K562 (cell line): Measurements from ENCODE around the gene ROPN1L. TPM values are rescaled to one million over a fixed set of nuclear protein-coding genes. Genes with fewer than 3 reads are reported as not detected.
A peak's percentile ranks its signal among the peaks of the same experiment; 100 is the strongest.

ENCODE experiments used
- ADNP ChIP-seq: fragments of 200-800 bp; sonication (Bioruptor generic); IDR thresholded peaks from 2 replicates; pipeline ENCODE4 v1.6.1; 2016; ENCODE audit warnings: missing genetic modification characterization, missing compliant biosample characterization
- ARID1B ChIP-seq: fragments of 450-650 bp; IDR thresholded peaks from 2 replicates; pipeline ENCODE4 v1.6.1; 2016; ENCODE audit warnings: antibody characterized with exemption, mild to moderate bottlenecking, inconsistent platforms
- CEBPG ChIP-seq, 3 experiments: fragments of 200-800 bp in 1 of 3; sonication (Bioruptor generic) in 1 of 3; sonication (generic) in 1 of 3; formaldehyde crosslinking in 1 of 3; IDR thresholded peaks in 2 of 3; conservative IDR thresholded peaks in 1 of 3; 2 replicates each; pipeline versions ENCODE4 v1.6.1 to v1.8.0; 2016 to 2022; ENCODE audit warnings: missing compliant biosample characterization in 2 of 3, missing genetic modification characterization in 2 of 3, mild to moderate bottlenecking in 1 of 3, missing genetic modification reagents in 1 of 3
- CHD2 ChIP-seq: IDR thresholded peaks from 2 replicates; pipeline ENCODE4 v1.6.1; 2011; ENCODE audit warnings: low read depth, low read length
- CSDE1 ChIP-seq, 2 experiments: fragments of 450-650 bp; IDR thresholded peaks; 2 replicates each; pipeline ENCODE4 v1.6.1; 2016; ENCODE audit warnings: mild to moderate bottlenecking in 1 of 2
- E2F3 ChIP-seq: fragments of 250-450 bp; sonication (Bioruptor Pico); IDR thresholded peaks from 2 replicates; pipeline ENCODE4 v1.4.0; 2020; ENCODE audit warnings: mild to moderate bottlenecking
- ELF1 ChIP-seq: fragments of 200-800 bp; sonication (Bioruptor generic); IDR thresholded peaks from 2 replicates; pipeline ENCODE4 v1.6.1; 2016; ENCODE audit warnings: missing genetic modification characterization, missing compliant biosample characterization
- GABPB2 ChIP-seq: fragments of 250-450 bp; sonication (Bioruptor Pico); conservative IDR thresholded peaks from 2 replicates; pipeline ENCODE4 v1.5.1; 2021; ENCODE audit warnings: mild to moderate bottlenecking
- GATAD2B ChIP-seq: fragments of 450-650 bp; IDR thresholded peaks from 2 replicates; pipeline ENCODE4 v1.6.1; 2017; ENCODE audit warnings: mild to moderate bottlenecking, borderline replicate concordance
- MAFF ChIP-seq: IDR thresholded peaks from 2 replicates; pipeline ENCODE4 v1.6.1; 2012; ENCODE audit warnings: low read length, improper control_type of control experiment
- MTA2 ChIP-seq: fragments of 450-650 bp; IDR thresholded peaks from 2 replicates; pipeline ENCODE4 v1.6.1; 2016; ENCODE audit warnings: low read depth
- SIN3B ChIP-seq: fragments of 450-650 bp; IDR thresholded peaks from 2 replicates; pipeline ENCODE4 v1.6.1; 2017; ENCODE audit warnings: low read depth, mild to moderate bottlenecking, moderate library complexity
- SMAD4 ChIP-seq: fragments of 250-450 bp; sonication (Bioruptor Pico); conservative IDR thresholded peaks from 2 replicates; pipeline ENCODE4 v1.8.0; 2021; ENCODE audit warnings: inconsistent platforms, mild to moderate bottlenecking, moderate library complexity
- SNIP1 ChIP-seq: fragments of 450-650 bp; IDR thresholded peaks from 2 replicates; pipeline ENCODE4 v1.7.1; 2017; ENCODE audit warnings: low read depth, mild to moderate bottlenecking
- TAL1 ChIP-seq: fragments of 450-650 bp; IDR thresholded peaks from 2 replicates; pipeline ENCODE4 v1.6.1; 2016; ENCODE audit warnings: mild to moderate bottlenecking
- TBL1XR1 ChIP-seq, 2 experiments: IDR thresholded peaks; 2 replicates each; pipeline ENCODE4 v1.6.1; 2012; ENCODE audit warnings: improper control_type of control experiment in 2 of 2, low read length in 2 of 2, mild to moderate bottlenecking in 1 of 2
- TRIM28 ChIP-seq: fragments of 450-650 bp; IDR thresholded peaks from 2 replicates; pipeline ENCODE4 v1.6.1; 2017
- ZFP1 ChIP-seq: fragments of 450-650 bp; formaldehyde crosslinking; IDR thresholded peaks from 2 replicates; pipeline ENCODE4 v1.4.0; 2020; ENCODE audit warnings: mild to moderate bottlenecking, mixed read lengths
- ZZZ3 ChIP-seq: fragments of 450-650 bp; IDR thresholded peaks from 2 replicates; pipeline ENCODE4 v1.6.1; 2016; ENCODE audit warnings: antibody characterized with exemption, mild to moderate bottlenecking, moderate library complexity
- polyA plus RNA-seq, 8 experiments: library from polyadenylated mRNA; depleted of rRNA in 4 of 8; stranded (reverse) in 5 of 8; unstranded in 3 of 8; fragments of >200 nt; fragmentation: Nextera tagmentation in 2 of 8; fragmentation: Illumina TruSeq in 1 of 8; extraction: Ambion mirVana in 2 of 8; extraction: Trizol in 1 of 8; gene quantifications; 2 replicates each; pipeline versions ENCODE4 v1.2.1 to v1.2.3, GENCODE V29; 2011 to 2014; ENCODE audit warnings: inconsistent platforms in 1 of 8, missing spikeins in 1 of 8
- total RNA-seq, 7 experiments: library from RNA; depleted of rRNA in 6 of 7; stranded (reverse); fragments of >200 nt in 6 of 7; fragmentation: Illumina TruSeq in 2 of 7; extraction: Trizol in 2 of 7; gene quantifications; 2 replicates each; pipeline versions ENCODE4 v1.2.1 to v1.2.3, GENCODE V29; 2011 to 2021; ENCODE audit warnings: low replicate concordance in 1 of 7
- TF ChIP-seq, protein P1 (sequence below), 3 experiments: fragments of 200-800 bp in 1 of 3; sonication (Bioruptor generic) in 1 of 3; sonication (generic) in 1 of 3; formaldehyde crosslinking in 1 of 3; IDR thresholded peaks; 2 replicates each; pipeline versions ENCODE4 v1.6.1 to v1.8.0; 2016 to 2022; ENCODE audit warnings: mild to moderate bottlenecking in 2 of 3, missing compliant biosample characterization in 2 of 3, missing genetic modification characterization in 2 of 3, missing genetic modification reagents in 1 of 3
- TF ChIP-seq, protein P2 (sequence below): fragments of 450-650 bp; IDR thresholded peaks from 2 replicates; pipeline ENCODE4 v1.7.0; 2016; ENCODE audit warnings: borderline replicate concordance
- TF ChIP-seq, protein P3 (sequence below): IDR thresholded peaks from 3 replicates; pipeline ENCODE4 v1.6.1; 2011; ENCODE audit warnings: borderline replicate concordance, mild to moderate bottlenecking, moderate library complexity; ENCODE audit not compliant: insufficient read length; ENCODE audit errors: extremely low read depth
- TF ChIP-seq, protein P4 (sequence below): fragments of 450-650 bp; IDR thresholded peaks from 2 replicates; pipeline ENCODE4 v1.6.1; 2016

The ROPN1L gene
- total and polyA plus RNA-seq, 9 of the 15 experiments (the other 6 are each of a cell fraction or from before 2014, with no cell fraction given): 0.04 to 0.85 (median 0.24) TPM; not detected in 3

DNA sequence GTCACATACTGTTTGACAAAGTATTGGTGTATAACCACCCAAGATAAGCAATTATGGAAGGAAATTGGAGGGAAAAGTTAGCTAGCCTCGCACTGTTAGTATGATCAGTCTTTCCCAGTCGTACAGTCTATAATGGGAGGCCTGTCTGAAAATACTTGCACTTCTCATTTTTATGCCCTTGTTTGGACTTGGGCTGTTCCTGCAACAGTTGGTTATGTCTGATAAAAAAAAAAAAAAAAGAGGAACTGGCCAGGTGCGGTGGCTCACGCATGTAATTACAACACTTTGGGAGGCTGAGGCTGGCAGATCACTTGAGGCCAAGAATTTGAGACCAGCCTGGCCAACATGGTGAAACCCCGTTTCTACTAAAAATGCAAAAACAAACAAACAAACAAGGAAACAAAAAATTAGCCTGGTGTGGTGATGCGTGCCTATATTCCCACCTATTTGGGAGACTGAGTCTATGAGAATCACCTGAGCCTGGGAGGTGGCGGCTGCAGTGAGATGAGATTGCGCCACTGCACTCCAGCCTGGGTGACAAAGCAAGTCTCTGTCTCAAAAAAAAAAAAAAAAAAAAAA, 63.9 kb downstream of the ROPN1L start (continued):
- peak; percentile 69 for TF ChIP-seq CEBPG (CRISPR knock-in tag; IDR thresholded peaks at IDR 0.05)
- peak; percentile 57 to 90 for TF ChIP-seq CEBPG (tag; conservative IDR thresholded peaks at IDR 0.05 in 1 of 2, IDR thresholded peaks at IDR 0.05 in 1 of 2)
- no peak for TF ChIP-seq SNIP1
- TF ChIP-seq, protein P1, sequence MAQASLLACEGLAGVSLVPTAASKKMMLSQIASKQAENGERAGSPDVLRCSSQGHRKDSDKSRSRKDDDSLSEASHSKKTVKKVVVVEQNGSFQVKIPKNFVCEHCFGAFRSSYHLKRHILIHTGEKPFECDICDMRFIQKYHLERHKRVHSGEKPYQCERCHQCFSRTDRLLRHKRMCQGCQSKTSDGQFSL (CRISPR knock-in tag; IDR thresholded peaks at IDR 0.05): no peak
- TF ChIP-seq, protein P1 (tag; IDR thresholded peaks at IDR 0.05): no peak
- no peak for TF ChIP-seq ZFP1
- TF ChIP-seq ELF1 (tag): no peak
- TF ChIP-seq TBL1XR1 (IDR thresholded peaks at IDR 0.05; ENCODE audit: low read length in 2 of 2): peak in 1 of 2 experiments; percentile 61; a peak in 1 of 4 replicates
- TF ChIP-seq ARID1B: peak; percentile 91
- TF ChIP-seq, protein P2, sequence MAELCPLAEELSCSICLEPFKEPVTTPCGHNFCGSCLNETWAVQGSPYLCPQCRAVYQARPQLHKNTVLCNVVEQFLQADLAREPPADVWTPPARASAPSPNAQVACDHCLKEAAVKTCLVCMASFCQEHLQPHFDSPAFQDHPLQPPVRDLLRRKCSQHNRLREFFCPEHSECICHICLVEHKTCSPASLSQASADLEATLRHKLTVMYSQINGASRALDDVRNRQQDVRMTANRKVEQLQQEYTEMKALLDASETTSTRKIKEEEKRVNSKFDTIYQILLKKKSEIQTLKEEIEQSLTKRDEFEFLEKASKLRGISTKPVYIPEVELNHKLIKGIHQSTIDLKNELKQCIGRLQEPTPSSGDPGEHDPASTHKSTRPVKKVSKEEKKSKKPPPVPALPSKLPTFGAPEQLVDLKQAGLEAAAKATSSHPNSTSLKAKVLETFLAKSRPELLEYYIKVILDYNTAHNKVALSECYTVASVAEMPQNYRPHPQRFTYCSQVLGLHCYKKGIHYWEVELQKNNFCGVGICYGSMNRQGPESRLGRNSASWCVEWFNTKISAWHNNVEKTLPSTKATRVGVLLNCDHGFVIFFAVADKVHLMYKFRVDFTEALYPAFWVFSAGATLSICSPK: no peak
- no peak for TF ChIP-seq CHD2
- TF ChIP-seq, protein P3, sequence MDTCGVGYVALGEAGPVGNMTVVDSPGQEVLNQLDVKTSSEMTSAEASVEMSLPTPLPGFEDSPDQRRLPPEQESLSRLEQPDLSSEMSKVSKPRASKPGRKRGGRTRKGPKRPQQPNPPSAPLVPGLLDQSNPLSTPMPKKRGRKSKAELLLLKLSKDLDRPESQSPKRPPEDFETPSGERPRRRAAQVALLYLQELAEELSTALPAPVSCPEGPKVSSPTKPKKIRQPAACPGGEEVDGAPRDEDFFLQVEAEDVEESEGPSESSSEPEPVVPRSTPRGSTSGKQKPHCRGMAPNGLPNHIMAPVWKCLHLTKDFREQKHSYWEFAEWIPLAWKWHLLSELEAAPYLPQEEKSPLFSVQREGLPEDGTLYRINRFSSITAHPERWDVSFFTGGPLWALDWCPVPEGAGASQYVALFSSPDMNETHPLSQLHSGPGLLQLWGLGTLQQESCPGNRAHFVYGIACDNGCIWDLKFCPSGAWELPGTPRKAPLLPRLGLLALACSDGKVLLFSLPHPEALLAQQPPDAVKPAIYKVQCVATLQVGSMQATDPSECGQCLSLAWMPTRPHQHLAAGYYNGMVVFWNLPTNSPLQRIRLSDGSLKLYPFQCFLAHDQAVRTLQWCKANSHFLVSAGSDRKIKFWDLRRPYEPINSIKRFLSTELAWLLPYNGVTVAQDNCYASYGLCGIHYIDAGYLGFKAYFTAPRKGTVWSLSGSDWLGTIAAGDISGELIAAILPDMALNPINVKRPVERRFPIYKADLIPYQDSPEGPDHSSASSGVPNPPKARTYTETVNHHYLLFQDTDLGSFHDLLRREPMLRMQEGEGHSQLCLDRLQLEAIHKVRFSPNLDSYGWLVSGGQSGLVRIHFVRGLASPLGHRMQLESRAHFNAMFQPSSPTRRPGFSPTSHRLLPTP: no peak
- no peak for TF ChIP-seq GABPB2
- no peak for TF ChIP-seq SIN3B
- peak; percentile 97 for TF ChIP-seq SMAD4 (CRISPR knock-in tag)
- no peak for TF ChIP-seq TRIM28
- peak; percentile 83 for TF ChIP-seq TAL1
- 0 out of 2 replicates have a peak, but pooled peaks have one; percentile 34 for TF ChIP-seq ADNP (tag)
- no peak for TF ChIP-seq CSDE1 (IDR thresholded peaks at IDR 0.05)
- TF ChIP-seq MTA2: peak; percentile 80
- TF ChIP-seq GATAD2B: no peak
- no peak for TF ChIP-seq E2F3 (CRISPR knock-in tag)
- TF ChIP-seq, protein P4, sequence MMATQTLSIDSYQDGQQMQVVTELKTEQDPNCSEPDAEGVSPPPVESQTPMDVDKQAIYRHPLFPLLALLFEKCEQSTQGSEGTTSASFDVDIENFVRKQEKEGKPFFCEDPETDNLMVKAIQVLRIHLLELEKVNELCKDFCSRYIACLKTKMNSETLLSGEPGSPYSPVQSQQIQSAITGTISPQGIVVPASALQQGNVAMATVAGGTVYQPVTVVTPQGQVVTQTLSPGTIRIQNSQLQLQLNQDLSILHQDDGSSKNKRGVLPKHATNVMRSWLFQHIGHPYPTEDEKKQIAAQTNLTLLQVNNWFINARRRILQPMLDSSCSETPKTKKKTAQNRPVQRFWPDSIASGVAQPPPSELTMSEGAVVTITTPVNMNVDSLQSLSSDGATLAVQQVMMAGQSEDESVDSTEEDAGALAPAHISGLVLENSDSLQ: peak; percentile 44; the same call in 1 of the 2 replicates
- no peak for TF ChIP-seq ZZZ3
- no peak for TF ChIP-seq MAFF
